GM12878 (cell line): Measurements from ENCODE around the gene SUCO. TPM values are rescaled to one million over a fixed set of nuclear protein-coding genes. Genes with fewer than 3 reads are reported as not detected.

Source experiments
- ATAC-seq: fragments of 200-7000 bp; cut with Tn5 transposase; 3 replicates; pipeline ENCODE4 v1.9.1; 2020; ENCODE audit warnings: mild to moderate bottlenecking, moderate library complexity
- BruUV-seq: library from RNA; stranded (reverse); fragments of 400-500 nt; replicated peaks from 2 replicates; lab custom pipeline; 2021; lab: Mats Ljungman, UMichigan
- CTCF ChIA-PET: fragments of 300-600 bp; sonication (Branson Sonifier 250); formaldehyde crosslinking; extraction: SDS; loops from one replicate; lab custom pipeline; 2021; ENCODE audit warnings: inconsistent platforms; lab: Yijun Ruan, JAX
- POLR2A ChIA-PET: fragments of 350-600 bp; formaldehyde crosslinking; extraction: SDS; loops from one replicate; lab custom pipeline; 2021; ENCODE audit warnings: inconsistent platforms; lab: Charles Lee
- RAD21 ChIA-PET: fragments of 300-600 bp; sonication (Branson Sonifier 250); formaldehyde crosslinking; loops from one replicate; lab custom pipeline; 2023; ENCODE audit warnings: antibody characterized with exemption; ENCODE audit not compliant: unreplicated experiment; lab: Charles Lee
- SMC1A ChIA-PET: fragments of 300-600 bp; sonication (Branson Sonifier 250); formaldehyde crosslinking; loops from one replicate; lab custom pipeline; 2023; ENCODE audit not compliant: unreplicated experiment, uncharacterized antibody; lab: Charles Lee
- DNase-seq: peaks from one replicate; pipeline ENCODE4 v3.0.0-alpha.2; 2011; ENCODE audit warnings: low read depth, low spot score
- FAIRE-seq: peaks from 3 replicates; lab custom pipeline; 2011; peaks lifted over from hg19 to GRCh38; lab: Jason Lieb, UNC
- H2AFZ ChIP-seq: 2 replicates; pipeline ENCODE4 v1.6.0; 2011; ENCODE audit warnings: low read depth, low read length, control low read depth; ENCODE audit not compliant: control insufficient read depth
- H3K27ac ChIP-seq: 2 replicates; pipeline ENCODE4 v1.5.1; 2011; ENCODE audit warnings: control low read depth; ENCODE audit not compliant: control insufficient read depth, insufficient read depth
- H3K27me3 ChIP-seq, 2 experiments: replicated peaks in 1 of 2; 2 replicates each; pipeline versions ENCODE4 v1.6.0 to v1.6.1; 2011; ENCODE audit warnings: low read length in 1 of 2; ENCODE audit not compliant: control insufficient read depth in 2 of 2, insufficient read depth in 2 of 2
- H3K36me3 ChIP-seq, 2 experiments: 2 replicates each; pipeline ENCODE4 v1.5.1; 2011; ENCODE audit warnings: low read length in 1 of 2; ENCODE audit not compliant: control insufficient read depth in 2 of 2, insufficient read depth in 2 of 2
- H3K4me1 ChIP-seq: 2 replicates; pipeline ENCODE4 v1.6.1; 2011; ENCODE audit warnings: mild to moderate bottlenecking, low read length, moderate library complexity, mixed read lengths; ENCODE audit not compliant: control insufficient read depth, insufficient read depth
- H3K4me2 ChIP-seq: 2 replicates; pipeline ENCODE4 v1.6.0; 2011; ENCODE audit warnings: control low read depth; ENCODE audit not compliant: control insufficient read depth, insufficient read depth
- H3K4me3 ChIP-seq: fragments of 200-600 bp; sonication (generic); 2 replicates; pipeline ENCODE4 v1.5.1; 2016
- H3K79me2 ChIP-seq: 2 replicates; pipeline ENCODE4 v1.6.0; 2011; ENCODE audit warnings: low read length; ENCODE audit not compliant: control insufficient read depth, insufficient read depth
- H3K9ac ChIP-seq: 2 replicates; pipeline ENCODE4 v1.8.0; 2011; ENCODE audit warnings: low read length, control low read depth, mixed read lengths; ENCODE audit not compliant: control insufficient read depth, insufficient read depth
- H3K9me3 ChIP-seq: replicated peaks from 3 replicates; pipeline ENCODE4 v1.5.1; 2011; ENCODE audit warnings: mild to moderate bottlenecking, low read length; ENCODE audit not compliant: control insufficient read depth, insufficient read depth
- H4K20me1 ChIP-seq: 2 replicates; pipeline ENCODE4 v1.6.0; 2011; ENCODE audit not compliant: control insufficient read depth, insufficient read depth
- ASH2L ChIP-seq: fragments of 300-600, 200-600 bp; sonication (generic); IDR thresholded peaks from 2 replicates; pipeline ENCODE4 v1.6.1; 2017; ENCODE audit warnings: low read depth, mild to moderate bottlenecking, borderline replicate concordance
- BACH1 ChIP-seq: fragments of 450-650 bp; IDR thresholded peaks from 2 replicates; pipeline ENCODE4 v1.6.1; 2017; ENCODE audit warnings: mild to moderate bottlenecking, borderline replicate concordance
- FOXK2 ChIP-seq: fragments of 450-650 bp; IDR thresholded peaks from 2 replicates; pipeline ENCODE4 v1.6.1; 2017; ENCODE audit warnings: mild to moderate bottlenecking, moderate library complexity
- HDAC6 ChIP-seq: fragments of 200-600 bp; sonication (generic); IDR thresholded peaks from one replicate; pipeline ENCODE4 v1.8.0; 2017; ENCODE audit warnings: antibody characterized with exemption; ENCODE audit not compliant: unreplicated experiment
- JUNB ChIP-seq: IDR thresholded peaks from 2 replicates; pipeline ENCODE4 v1.6.1; 2016; ENCODE audit warnings: antibody characterized with exemption, mild to moderate bottlenecking
- SMAD1 ChIP-seq: fragments of 450-650 bp; IDR thresholded peaks from 2 replicates; pipeline ENCODE4 v1.6.1; 2018; ENCODE audit warnings: mild to moderate bottlenecking, low read depth; ENCODE audit not compliant: partially characterized antibody
- SMAD5 ChIP-seq: IDR thresholded peaks from 2 replicates; pipeline ENCODE4 v1.6.1; 2016; ENCODE audit warnings: antibody characterized with exemption, low read depth
- TARDBP ChIP-seq: IDR thresholded peaks from 2 replicates; pipeline ENCODE4 v1.6.1; 2016; ENCODE audit warnings: borderline replicate concordance
- USF2 ChIP-seq: IDR thresholded peaks from 2 replicates; pipeline ENCODE4 v1.6.1; 2011; ENCODE audit warnings: low read depth, low read length, improper control_type of control experiment, borderline replicate concordance
- ZBTB33 ChIP-seq: fragments of 450-650 bp; IDR thresholded peaks from 2 replicates; pipeline ENCODE4 v1.6.1; 2017; ENCODE audit warnings: mild to moderate bottlenecking
- ZBTB40 ChIP-seq: fragments of 450-650 bp; IDR thresholded peaks from 2 replicates; pipeline ENCODE4 v1.6.1; 2016; ENCODE audit warnings: mild to moderate bottlenecking, moderate library complexity, borderline replicate concordance
- WGBS: methylation state at CpG from one replicate; pipeline ENCODE4 v1.1.6; 2016; ENCODE audit warnings: low lambda C conversion rate; ENCODE audit not compliant: insufficient replicate concordance, insufficient coverage; ENCODE audit errors: missing lambda C conversion rate; 5-methylcytosine and 5-hydroxymethylcytosine counted together
- in situ Hi-C: fragments of 300-500 bp; cut with MboI; formaldehyde crosslinking; loops from 9 replicates; pipeline ENCODE4 v1.14.3; 2018; ENCODE audit warnings: mixed read lengths
- intact Hi-C: fragments of 100-400 bp; cut with micrococcal nuclease; formaldehyde crosslinking; loops from one replicate; pipeline ENCODE4 v1.14.2; 2022; ENCODE audit not compliant: unreplicated experiment
- polyA plus RNA-seq, 11 experiments: library from polyadenylated mRNA; depleted of rRNA in 4 of 11; unstranded in 6 of 11; stranded (reverse) in 5 of 11; fragments of >200 nt; fragmentation: Nextera tagmentation in 4 of 11; fragmentation: Illumina TruSeq in 1 of 11; extraction: Ambion mirVana in 4 of 11; extraction: Trizol in 1 of 11; gene quantifications; 1 replicate in 1 of 11; 2 replicates in 10 of 11; pipeline versions ENCODE4 v1.2.1 to v1.2.3, GENCODE V29; 2011 to 2016; ENCODE audit warnings: inconsistent platforms in 2 of 11, missing spikeins in 2 of 11, low read depth in 1 of 11
- total RNA-seq, 4 experiments: library from RNA; depleted of rRNA in 3 of 4; stranded (reverse); fragments of >200 nt in 3 of 4; fragmentation: Illumina TruSeq in 1 of 4; extraction: Trizol in 1 of 4; gene quantifications; 2 replicates each; pipeline versions ENCODE4 v1.2.1 to v1.2.3, GENCODE V29; 2013 to 2021
- TF ChIP-seq, protein P1 (sequence below): fragments of 450-650 bp; formaldehyde crosslinking; IDR thresholded peaks from 2 replicates; pipeline ENCODE4 v1.4.0; 2020; ENCODE audit warnings: mild to moderate bottlenecking, moderate library complexity

Gene SUCO
- total and polyA plus RNA-seq, 10 of the 15 experiments (the other 5 are each of a cell fraction or from before 2014, with no cell fraction given), result 1.7 to 15.3 (median 8.4) TPM

DNA sequence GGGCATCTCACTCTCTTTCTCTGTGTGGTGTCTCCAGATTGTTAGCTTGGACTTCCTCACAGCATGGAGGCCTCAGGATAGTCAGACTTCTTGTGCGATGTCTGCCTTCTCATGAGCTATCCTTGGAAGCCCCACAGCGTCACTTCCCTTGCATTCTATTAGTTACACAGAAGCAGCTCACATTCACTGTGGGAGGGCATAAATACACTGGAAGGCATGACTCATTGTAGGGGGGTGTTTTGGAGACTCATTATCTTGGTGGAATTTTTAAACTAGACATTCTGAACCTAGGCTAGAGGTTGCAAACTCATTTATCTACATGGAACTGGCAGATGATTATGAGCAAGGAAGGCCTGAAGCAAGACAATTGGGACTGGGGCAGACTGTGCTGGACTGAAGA is 104.6 kb downstream of the SUCO start:
- RAD21 ChIA-PET, result interaction anchor here (1.7 kb wide), 1 partner anchor 80 kb away, joined by 3 read pairs; no protein-coding TSS in a partner anchor
- peaks cover 19% of the 10 kb centered on the region for H3K4me1 ChIP-seq
- WGBS, result 45% methylated on average over 2 of the region's 2 CpGs
- intact Hi-C loops, result no loop called here
- POLR2A ChIA-PET, result no interaction called here
- H3K4me2 ChIP-seq, result no peak overlapping the region
- CTCF ChIA-PET, result interaction anchor here (1.1 kb wide), 1 partner anchor 9 kb away, joined by 6 read pairs; no protein-coding TSS in a partner anchor
- FAIRE-seq, result no peak
- in situ Hi-C loops, result no loop called here
- H3K79me2 ChIP-seq, result no peaks in the 10 kb centered on the region
- no peak for DNase-seq
- no peaks in the 10 kb centered on the region for H3K36me3 ChIP-seq
- no peak overlapping the region for H3K9ac ChIP-seq
- H3K4me3 ChIP-seq, result no peak overlapping the region
- BruUV-seq, result no TSS peak
- SMC1A ChIA-PET, result interaction anchor here (0.6 to 1.4 kb wide), 4 partner anchors 28 to 159 kb away, joined by 3 to 4 read pairs (median 4); no protein-coding TSS in a partner anchor
- ATAC-seq, result no peak
- no peak overlapping the region for H2AFZ ChIP-seq
- no peaks in the 10 kb centered on the region for H4K20me1 ChIP-seq
- no peaks in the 10 kb centered on the region for H3K9me3 ChIP-seq
- H3K27me3 ChIP-seq, result peaks cover 0 to 5% of the 10 kb centered on the region in 2 experiments; a peak in 3 of 4 replicates
- H3K27ac ChIP-seq, result no peak overlapping the region
- TF ChIP-seq JUNB (no peak), SMAD5 (no peak), ZBTB33 (no peak), ZBTB40 (no peak), SMAD1 (no peak), USF2 (no peak), FOXK2 (no peak), BACH1 (no peak), HDAC6 (no peak), ASH2L (no peak), TARDBP (no peak)
- TF ChIP-seq, protein P1, sequence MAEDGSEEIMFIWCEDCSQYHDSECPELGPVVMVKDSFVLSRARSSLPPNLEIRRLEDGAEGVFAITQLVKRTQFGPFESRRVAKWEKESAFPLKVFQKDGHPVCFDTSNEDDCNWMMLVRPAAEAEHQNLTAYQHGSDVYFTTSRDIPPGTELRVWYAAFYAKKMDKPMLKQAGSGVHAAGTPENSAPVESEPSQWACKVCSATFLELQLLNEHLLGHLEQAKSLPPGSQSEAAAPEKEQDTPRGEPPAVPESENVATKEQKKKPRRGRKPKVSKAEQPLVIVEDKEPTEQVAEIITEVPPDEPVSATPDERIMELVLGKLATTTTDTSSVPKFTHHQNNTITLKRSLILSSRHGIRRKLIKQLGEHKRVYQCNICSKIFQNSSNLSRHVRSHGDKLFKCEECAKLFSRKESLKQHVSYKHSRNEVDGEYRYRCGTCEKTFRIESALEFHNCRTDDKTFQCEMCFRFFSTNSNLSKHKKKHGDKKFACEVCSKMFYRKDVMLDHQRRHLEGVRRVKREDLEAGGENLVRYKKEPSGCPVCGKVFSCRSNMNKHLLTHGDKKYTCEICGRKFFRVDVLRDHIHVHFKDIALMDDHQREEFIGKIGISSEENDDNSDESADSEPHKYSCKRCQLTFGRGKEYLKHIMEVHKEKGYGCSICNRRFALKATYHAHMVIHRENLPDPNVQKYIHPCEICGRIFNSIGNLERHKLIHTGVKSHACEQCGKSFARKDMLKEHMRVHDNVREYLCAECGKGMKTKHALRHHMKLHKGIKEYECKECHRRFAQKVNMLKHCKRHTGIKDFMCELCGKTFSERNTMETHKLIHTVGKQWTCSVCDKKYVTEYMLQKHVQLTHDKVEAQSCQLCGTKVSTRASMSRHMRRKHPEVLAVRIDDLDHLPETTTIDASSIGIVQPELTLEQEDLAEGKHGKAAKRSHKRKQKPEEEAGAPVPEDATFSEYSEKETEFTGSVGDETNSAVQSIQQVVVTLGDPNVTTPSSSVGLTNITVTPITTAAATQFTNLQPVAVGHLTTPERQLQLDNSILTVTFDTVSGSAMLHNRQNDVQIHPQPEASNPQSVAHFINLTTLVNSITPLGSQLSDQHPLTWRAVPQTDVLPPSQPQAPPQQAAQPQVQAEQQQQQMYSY, result no peak
